VCaP (cell line): ENCODE measurements around the gene CMPK2.

ENCODE experiments used
- H3K27ac ChIP-seq: fragments of 450-650 bp; 2 replicates; pipeline ENCODE4 v1.5.1; 2017
- CTCF ChIP-seq: fragments of 450-650 bp; conservative IDR thresholded peaks from 2 replicates; pipeline ENCODE4 v1.5.1; 2017; ENCODE audit warnings: mild to moderate bottlenecking, moderate library complexity

CMPK2 gene

GRCh38 chr2:6838673-6839319 is 26.9 kb downstream of the CMPK2 start:
- TF ChIP-seq CTCF: no peak

GRCh38 chr2:6835467-6835866 is 30.2 kb downstream of the CMPK2 start:
- TF ChIP-seq CTCF: no peak
- H3K27ac ChIP-seq: no peak overlapping the region

More at GRCh38 chr2:6838673-6839319, 26.9 kb downstream of the CMPK2 start:
- H3K27ac ChIP-seq: no peak overlapping the region

DNA sequence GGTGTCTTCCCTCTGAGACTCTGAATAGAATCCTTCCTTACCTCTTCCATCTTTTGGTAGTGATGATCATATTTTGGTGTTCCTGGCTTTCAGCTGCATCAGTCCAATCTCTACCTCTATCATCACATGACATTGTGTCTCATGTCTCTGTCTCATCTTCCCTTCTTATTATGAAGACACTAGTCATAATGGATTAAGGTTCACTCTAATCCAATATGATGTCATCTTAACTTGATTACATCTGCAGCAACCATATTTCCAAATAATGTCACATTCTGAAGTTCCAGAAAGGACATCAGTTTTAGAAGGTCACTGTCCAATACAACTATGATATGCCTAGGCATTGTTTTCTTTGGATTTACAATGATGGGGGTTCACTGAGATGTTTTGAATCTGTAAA is 31.5 kb downstream of the CMPK2 start:
- H3K27ac ChIP-seq: no peak overlapping the region
- TF ChIP-seq CTCF: no peak

DNA sequence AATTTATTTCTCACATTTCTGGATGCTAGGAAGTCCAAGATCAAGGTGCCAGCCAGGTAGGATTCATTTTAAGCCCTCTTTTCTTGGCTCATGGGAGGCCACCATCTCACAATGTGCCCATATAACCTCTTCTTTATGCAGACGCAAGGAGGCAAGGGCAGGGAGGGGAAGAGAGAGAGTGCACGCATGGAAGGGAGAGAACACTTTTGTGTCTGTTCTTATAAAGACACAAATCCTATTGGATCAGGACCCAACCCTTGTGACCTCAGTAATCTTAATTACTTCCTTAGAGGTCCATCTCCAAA is 32.5 kb downstream of the CMPK2 start:
- no peak overlapping the region for H3K27ac ChIP-seq
- TF ChIP-seq CTCF: no peak

- no peak for TF ChIP-seq CTCF
- H3K27ac ChIP-seq: no peak overlapping the region
Observed at GRCh38 chr2:6832596-6833299, 33.0 kb downstream of the CMPK2 start.

DNA sequence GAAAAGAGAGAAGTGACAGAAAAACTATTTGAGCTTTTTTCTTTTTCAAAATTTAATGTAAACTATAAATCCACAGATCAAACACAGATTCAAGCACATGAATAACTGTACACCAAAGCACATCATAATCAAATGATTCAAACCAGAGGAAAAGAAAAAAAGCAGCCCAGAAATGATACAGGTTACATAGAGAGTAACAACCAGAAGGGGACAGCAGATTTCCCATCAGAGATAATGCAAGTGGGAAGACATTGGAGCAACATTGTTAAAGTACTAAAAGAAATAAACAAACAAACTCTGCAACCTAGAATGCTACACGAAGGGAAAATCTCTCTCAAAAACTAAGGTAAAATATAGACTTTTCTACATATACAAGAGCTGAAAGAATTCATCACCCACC is 34.5 kb downstream of the CMPK2 start:
- no peak for TF ChIP-seq CTCF

GRCh38 chr2:6828299-6828584 is 37.5 kb downstream of the CMPK2 start:
- peak overlapping the region; percentile 52 for H3K27ac ChIP-seq
- TF ChIP-seq CTCF: peak; percentile 70

More for the DNA sequence above, 34.5 kb downstream of the CMPK2 start:
- H3K27ac ChIP-seq: no peak overlapping the region
